ENCODE measurements around the gene CTDSPL.

DNA sequence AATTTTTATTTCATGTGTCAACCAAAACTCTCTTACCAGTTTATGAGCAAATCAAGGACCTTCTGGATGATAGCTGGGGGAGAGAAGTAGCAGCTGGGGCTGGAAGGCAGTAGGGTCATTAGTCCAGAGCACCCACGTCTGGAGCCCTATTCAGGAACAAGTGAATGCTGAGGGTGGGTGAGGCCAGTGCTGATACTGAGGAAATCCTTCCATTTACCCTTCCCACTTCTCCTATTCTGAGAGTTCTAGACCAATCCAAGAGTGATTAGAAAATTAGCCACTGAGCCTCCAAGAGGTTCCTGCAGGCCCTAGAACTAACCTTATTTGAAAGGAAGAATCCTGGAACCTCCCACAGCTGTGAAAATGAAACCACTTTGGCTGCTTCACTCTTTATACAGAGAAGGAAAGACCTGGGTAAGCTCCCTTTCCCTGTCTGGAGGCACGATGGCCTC is 82.7 kb downstream of the CTDSPL start:
- TF ChIP-seq, protein P1, sequence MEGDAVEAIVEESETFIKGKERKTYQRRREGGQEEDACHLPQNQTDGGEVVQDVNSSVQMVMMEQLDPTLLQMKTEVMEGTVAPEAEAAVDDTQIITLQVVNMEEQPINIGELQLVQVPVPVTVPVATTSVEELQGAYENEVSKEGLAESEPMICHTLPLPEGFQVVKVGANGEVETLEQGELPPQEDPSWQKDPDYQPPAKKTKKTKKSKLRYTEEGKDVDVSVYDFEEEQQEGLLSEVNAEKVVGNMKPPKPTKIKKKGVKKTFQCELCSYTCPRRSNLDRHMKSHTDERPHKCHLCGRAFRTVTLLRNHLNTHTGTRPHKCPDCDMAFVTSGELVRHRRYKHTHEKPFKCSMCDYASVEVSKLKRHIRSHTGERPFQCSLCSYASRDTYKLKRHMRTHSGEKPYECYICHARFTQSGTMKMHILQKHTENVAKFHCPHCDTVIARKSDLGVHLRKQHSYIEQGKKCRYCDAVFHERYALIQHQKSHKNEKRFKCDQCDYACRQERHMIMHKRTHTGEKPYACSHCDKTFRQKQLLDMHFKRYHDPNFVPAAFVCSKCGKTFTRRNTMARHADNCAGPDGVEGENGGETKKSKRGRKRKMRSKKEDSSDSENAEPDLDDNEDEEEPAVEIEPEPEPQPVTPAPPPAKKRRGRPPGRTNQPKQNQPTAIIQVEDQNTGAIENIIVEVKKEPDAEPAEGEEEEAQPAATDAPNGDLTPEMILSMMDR (IDR thresholded peaks at IDR 0.05; ENCODE audit: low read depth, low read length, missing input control), result no peak
- TF ChIP-seq TAF1 (conservative IDR thresholded peaks at IDR 0.05) (no peak), RAD21 (IDR thresholded peaks at IDR 0.05) (no peak)
